Chondrocyte (in vitro differentiated cells): ENCODE data around the gene UFL1. TPM values are rescaled to one million over a fixed set of nuclear protein-coding genes. Genes with fewer than 3 reads are reported as not detected.

ENCODE experiments used
- DNase-seq: peaks from one replicate; pipeline ENCODE4 v3.0.0; 2021; ENCODE audit warnings: mixed read lengths, low spot score
- H3K27ac Mint-ChIP-seq: one replicate; pipeline ENCODE4 v1.8.0; 2021; ENCODE audit warnings: mild to moderate bottlenecking, moderate library complexity, mixed read lengths; ENCODE audit not compliant: unreplicated experiment
- H3K27me3 Mint-ChIP-seq: 2 replicates; pipeline ENCODE4 v1.8.0; 2021; ENCODE audit warnings: low read depth, mixed read lengths
- H3K36me3 Mint-ChIP-seq: 2 replicates; pipeline ENCODE4 v1.8.0; 2021; ENCODE audit warnings: low read depth, mixed read lengths
- H3K4me1 Mint-ChIP-seq: 2 replicates; pipeline ENCODE4 v1.8.0; 2021; ENCODE audit warnings: low read depth, mild to moderate bottlenecking, mixed read lengths
- H3K4me3 Mint-ChIP-seq: one replicate; pipeline ENCODE4 v1.8.0; 2021; ENCODE audit warnings: mild to moderate bottlenecking, moderate library complexity, mixed read lengths; ENCODE audit not compliant: unreplicated experiment
- H3K9me3 Mint-ChIP-seq: 2 replicates; pipeline ENCODE4 v1.8.0; 2021; ENCODE audit warnings: low read depth, mixed read lengths
- total RNA-seq: library from RNA; stranded (reverse); gene quantifications from 3 replicates; pipeline ENCODE4 v1.2.1, GENCODE V29; 2021
- TF ChIP-seq, protein P1 (sequence below): fragments of 200-600 bp; sonication (generic); IDR thresholded peaks from 2 replicates; pipeline ENCODE4 v1.5.0; 2021; ENCODE audit warnings: antibody characterized with exemption, mild to moderate bottlenecking, moderate library complexity

UFL1 gene
- total RNA-seq, 1 donor from 2014 or later, result 24.5 TPM

DNA sequence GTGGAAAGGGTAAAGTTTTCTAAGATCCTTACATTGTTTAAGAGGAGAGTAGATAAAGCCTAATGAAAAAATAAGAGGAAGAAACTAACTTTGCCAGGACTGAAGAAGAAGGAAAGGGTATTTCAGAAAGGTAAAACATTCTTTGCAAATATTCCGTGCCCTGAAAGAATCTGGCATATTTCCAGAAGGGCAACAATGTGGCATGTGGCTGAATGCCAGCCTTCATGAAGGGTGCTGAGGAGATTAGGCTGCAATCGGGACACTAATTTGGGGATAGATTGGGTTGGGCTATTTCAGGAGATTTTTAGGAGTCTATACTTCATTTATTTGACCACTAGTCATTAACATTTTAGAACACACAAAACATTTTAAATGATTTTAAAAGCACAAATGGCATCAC, 16.2 kb upstream of the UFL1 start:
- Mint-ChIP-seq H3K4me3 (no peak overlapping the region), H3K27me3 (no peaks in the 10 kb centered on the region), H3K4me1 (peaks cover 3% of the 10 kb centered on the region), H3K36me3 (peaks cover 9% of the 10 kb centered on the region), H3K9me3 (peaks cover 33% of the 10 kb centered on the region), H3K27ac (no peak overlapping the region)
- TF ChIP-seq, protein P1, sequence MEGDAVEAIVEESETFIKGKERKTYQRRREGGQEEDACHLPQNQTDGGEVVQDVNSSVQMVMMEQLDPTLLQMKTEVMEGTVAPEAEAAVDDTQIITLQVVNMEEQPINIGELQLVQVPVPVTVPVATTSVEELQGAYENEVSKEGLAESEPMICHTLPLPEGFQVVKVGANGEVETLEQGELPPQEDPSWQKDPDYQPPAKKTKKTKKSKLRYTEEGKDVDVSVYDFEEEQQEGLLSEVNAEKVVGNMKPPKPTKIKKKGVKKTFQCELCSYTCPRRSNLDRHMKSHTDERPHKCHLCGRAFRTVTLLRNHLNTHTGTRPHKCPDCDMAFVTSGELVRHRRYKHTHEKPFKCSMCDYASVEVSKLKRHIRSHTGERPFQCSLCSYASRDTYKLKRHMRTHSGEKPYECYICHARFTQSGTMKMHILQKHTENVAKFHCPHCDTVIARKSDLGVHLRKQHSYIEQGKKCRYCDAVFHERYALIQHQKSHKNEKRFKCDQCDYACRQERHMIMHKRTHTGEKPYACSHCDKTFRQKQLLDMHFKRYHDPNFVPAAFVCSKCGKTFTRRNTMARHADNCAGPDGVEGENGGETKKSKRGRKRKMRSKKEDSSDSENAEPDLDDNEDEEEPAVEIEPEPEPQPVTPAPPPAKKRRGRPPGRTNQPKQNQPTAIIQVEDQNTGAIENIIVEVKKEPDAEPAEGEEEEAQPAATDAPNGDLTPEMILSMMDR, result no peak
- no peak for DNase-seq

DNA sequence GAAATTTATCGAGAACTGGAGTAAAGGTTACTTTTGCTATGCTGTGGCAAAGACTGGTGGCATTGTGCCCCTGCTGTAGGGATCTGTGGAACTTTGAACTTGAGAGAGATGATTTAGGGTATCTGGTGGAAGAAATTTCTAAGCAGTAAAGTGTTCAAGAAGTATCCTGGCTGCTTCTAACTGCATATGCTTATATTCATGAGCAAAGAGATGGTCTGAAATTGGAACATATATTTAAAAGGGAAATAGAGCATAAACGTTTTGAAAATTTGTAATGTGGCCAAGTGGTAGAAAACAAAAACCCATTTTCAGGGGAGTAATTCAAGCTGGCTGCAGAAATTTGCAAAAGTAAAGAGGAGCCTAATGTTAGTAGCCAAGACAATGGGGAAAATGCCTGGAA, 12.3 kb upstream of the UFL1 start:
- H3K4me1 Mint-ChIP-seq, result peaks cover 3% of the 10 kb centered on the region
- TF ChIP-seq, protein P1, result no peak
- DNase-seq, result no peak
- H3K27me3 Mint-ChIP-seq, result no peaks in the 10 kb centered on the region
- no peak overlapping the region for H3K27ac Mint-ChIP-seq
- H3K36me3 Mint-ChIP-seq, result peaks cover 6% of the 10 kb centered on the region
- H3K4me3 Mint-ChIP-seq, result no peak overlapping the region
- peaks cover 28% of the 10 kb centered on the region for H3K9me3 Mint-ChIP-seq

- TF ChIP-seq, protein P1, result no peak
- peak overlapping the region; percentile 100 for H3K4me3 Mint-ChIP-seq
- peak overlapping the region; percentile 51 for H3K27ac Mint-ChIP-seq
- peaks cover 23% of the 10 kb centered on the region for H3K4me1 Mint-ChIP-seq
- no peaks in the 10 kb centered on the region for H3K36me3 Mint-ChIP-seq
- no peak for DNase-seq
- no peaks in the 10 kb centered on the region for H3K27me3 Mint-ChIP-seq
- no peaks in the 10 kb centered on the region for H3K9me3 Mint-ChIP-seq
Observed at GRCh38 chr6:96520171-96521115, 1.2 kb upstream of the UFL1 start.

DNA sequence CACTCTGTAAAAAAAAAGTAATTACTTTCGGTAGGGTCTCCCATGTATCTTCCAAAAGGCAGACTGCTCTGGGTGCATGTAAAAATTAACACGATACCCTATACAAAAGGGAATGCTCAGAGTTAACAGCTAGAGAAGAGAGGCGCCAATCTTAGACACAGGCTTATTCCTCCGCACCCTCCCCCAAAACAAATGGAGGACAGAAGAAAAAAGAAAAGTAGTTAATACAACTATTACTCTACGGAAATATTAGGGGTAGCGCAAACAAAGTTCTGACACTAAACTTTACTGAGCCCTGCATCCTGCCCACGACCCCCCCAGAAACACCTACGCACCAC, 331 bp upstream of the UFL1 start:
- H3K4me3 Mint-ChIP-seq, result peak overlapping the region; percentile 100
- no peak for DNase-seq
- peaks cover 23% of the 10 kb centered on the region for H3K4me1 Mint-ChIP-seq
- no peaks in the 10 kb centered on the region for H3K27me3 Mint-ChIP-seq
- TF ChIP-seq, protein P1, result no peak
- H3K27ac Mint-ChIP-seq, result peak overlapping the region; percentile 99
- no peaks in the 10 kb centered on the region for H3K9me3 Mint-ChIP-seq
- H3K36me3 Mint-ChIP-seq, result peaks cover 3% of the 10 kb centered on the region

DNA sequence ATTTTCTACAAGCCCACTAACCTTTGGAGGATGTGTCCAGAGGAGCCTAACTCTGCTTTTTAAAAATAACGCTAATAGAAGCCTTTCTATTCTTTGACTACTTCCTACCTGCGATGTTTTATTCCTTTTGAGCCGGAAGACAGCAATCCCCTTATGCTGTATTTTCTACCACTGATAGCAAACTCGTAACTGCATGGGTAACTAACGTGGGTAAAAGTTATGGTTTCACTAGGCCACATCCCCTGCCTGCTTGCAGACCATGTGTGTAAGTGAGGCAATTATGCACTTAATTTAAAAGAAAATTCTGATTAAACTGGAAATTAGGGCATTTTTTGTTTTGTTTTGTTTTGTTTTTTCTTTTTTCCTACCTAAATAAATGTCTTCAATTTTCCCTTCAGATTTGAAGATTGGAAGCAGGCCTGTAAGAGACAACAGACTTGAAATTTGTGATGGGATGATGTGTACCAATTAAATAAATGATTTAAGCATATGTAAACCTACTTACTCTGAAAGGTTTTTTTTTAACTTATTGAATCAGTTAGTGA, 931 bp downstream of the UFL1 start:
- peak overlapping the region; percentile 100 for H3K4me3 Mint-ChIP-seq
- peaks cover 11% of the 10 kb centered on the region for H3K36me3 Mint-ChIP-seq
- DNase-seq, result no peak
- TF ChIP-seq, protein P1, result no peak
- H3K27ac Mint-ChIP-seq, result peak overlapping the region; percentile 99
- no peaks in the 10 kb centered on the region for H3K27me3 Mint-ChIP-seq
- H3K9me3 Mint-ChIP-seq, result no peaks in the 10 kb centered on the region
- peaks cover 25% of the 10 kb centered on the region for H3K4me1 Mint-ChIP-seq
